Stimulated activated CD8-positive, alpha-beta memory T cell treated with anti-CD3 and anti-CD28 coated beads, Interleukin-7, amount 100 ng/mL, for 24 hours (primary cell): Measurements from ENCODE around the gene IFNAR2.

ENCODE experiments used
- DNase-seq: peaks from one replicate; pipeline ENCODE4 v3.0.0-alpha.2; 2020; ENCODE audit warnings: low read depth

IFNAR2 gene

DNA sequence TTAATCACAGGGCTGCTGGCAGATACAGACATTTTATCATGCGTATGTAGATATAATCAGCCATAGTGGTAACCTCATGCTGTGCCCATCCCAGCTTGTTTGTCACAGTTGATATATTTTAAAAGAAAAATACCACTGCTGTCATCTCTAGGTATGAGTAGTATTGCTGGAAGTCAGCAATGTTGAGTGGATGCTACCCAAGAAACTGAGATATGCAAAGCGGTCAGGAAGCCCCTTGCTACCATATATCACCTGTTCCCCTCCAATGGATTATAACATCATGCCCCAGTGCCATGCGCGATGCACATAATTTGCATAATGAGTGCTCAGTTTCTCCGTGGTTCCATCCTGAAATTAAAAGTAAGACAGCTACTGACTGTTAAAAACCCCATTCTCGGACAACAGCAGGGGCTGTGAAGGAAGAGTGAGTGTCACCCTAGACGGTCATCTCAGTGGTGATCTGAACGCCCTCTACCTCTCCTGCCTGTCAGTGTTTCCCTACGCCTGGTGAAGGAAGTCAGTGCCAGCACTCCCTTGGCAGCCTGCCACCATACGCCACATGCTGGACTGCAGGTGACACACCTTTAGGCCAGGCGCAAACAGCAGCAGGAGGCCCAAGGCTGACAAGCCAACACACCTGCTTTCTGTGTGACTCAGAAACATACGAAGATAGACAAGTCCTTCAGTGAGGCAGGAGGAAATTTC is 39.2 kb downstream of the IFNAR2 start:
- no peak for DNase-seq

DNA sequence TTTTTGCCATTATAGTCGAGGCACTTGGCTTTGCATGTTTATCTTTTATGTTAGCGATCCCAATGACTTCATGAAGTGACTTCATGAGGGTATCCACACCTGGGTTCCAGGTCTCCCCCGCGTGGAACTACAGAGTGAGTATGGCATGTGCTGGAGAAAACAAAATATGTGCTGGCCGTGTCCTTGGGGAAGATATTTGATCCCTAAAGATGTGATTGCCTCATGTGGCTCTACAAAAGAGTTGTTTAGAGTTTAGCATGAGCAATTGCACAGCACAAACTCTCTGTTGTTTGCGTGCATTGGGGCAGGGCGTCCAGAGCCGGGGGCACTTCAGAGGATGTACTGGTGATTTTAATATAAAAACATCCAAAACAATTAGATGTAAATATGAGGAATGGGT is 41.2 kb downstream of the IFNAR2 start:
- DNase-seq: no peak

DNA sequence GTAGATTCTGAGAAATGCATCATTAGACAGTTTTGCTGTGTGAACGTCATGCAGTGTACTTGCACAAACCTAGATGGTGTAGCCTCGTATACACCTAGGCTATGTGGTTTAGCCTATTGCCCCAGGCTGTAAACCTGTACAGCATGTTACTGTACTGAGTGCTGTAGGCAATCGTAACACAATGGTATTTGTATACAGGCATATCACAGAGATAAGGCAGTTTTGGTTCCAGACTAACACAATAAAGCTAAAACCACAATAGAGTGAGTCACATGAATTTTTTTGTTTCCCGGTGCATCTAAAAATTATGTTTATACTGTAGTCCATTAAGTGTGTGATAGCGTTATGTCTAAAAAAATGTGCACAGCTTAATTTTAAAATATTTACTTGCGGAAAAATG is 43.3 kb downstream of the IFNAR2 start:
- no peak for DNase-seq

DNA sequence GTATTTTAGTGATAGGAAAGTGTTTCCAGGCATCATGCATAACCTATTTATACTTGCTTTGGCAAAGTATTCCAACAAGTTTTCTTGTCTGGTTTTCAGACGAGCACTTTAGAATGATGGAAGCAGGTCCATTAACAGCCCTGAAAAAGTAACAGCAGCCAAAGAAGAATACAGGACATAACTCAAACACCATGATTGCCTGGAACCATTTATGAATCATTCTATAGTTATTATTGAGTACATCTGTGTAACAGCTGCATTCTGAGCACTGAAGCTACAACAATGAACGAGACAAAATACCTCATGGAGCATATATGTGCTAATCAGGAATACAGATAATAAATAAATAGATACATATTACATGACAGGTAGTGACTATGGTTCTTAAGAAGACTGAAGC is 49.0 kb downstream of the IFNAR2 start:
- DNase-seq: no peak

DNA sequence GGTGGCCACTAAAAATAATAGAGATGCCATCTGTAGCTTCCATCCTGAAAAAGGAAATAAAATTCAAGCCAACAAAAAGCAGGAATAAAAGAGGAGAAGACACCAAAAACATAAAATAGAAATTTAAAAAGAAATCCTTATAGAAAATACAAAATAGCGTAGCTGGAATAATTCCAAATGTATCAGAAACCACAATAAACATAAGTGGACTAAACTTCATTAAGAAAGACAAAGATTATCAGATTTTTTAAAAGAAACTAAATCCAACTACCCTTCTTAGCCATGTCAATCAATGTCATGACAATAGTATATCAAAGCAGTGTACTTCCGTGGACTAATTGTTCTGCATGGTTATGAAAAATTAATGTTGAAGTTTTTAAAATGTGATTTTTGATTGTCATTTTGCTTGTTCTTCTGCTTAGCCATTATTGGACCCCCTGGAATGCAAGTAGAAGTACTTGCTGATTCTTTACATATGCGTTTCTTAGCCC is 49.6 kb downstream of the IFNAR2 start:
- no peak for DNase-seq
